ENCODE results near the gene MAP2K1.

MAP2K1 gene

GRCh38 chr15:66394472-66394871, 7.8 kb downstream of the MAP2K1 start:
- no peak for DNase-seq

GRCh38 chr15:66394915-66395314, 8.2 kb downstream of the MAP2K1 start:
- DNase-seq: no peak

GRCh38 chr15:66399276-66399675, 12.6 kb downstream of the MAP2K1 start:
- DNase-seq: no peak

GRCh38 chr15:66400351-66400774, 13.7 kb downstream of the MAP2K1 start:
- no peak for DNase-seq

- peak; percentile 32 for DNase-seq
These were observed 14.7 kb downstream of the MAP2K1 start for GRCh38 chr15:66401130-66402021.

GRCh38 chr15:66402761-66403284, 16.1 kb downstream of the MAP2K1 start:
- DNase-seq: no peak

GRCh38 chr15:66403323-66403722, 16.6 kb downstream of the MAP2K1 start:
- no peak for DNase-seq

GRCh38 chr15:66404122-66404521, 17.4 kb downstream of the MAP2K1 start:
- DNase-seq: no peak

- DNase-seq: no peak
These were observed 17.8 kb downstream of the MAP2K1 start for GRCh38 chr15:66404532-66404931.

GRCh38 chr15:66405007-66405406, 18.3 kb downstream of the MAP2K1 start:
- no peak for DNase-seq

GRCh38 chr15:66405615-66406014, 18.9 kb downstream of the MAP2K1 start:
- no peak for DNase-seq

GRCh38 chr15:66408254-66408653, 21.5 kb downstream of the MAP2K1 start:
- no peak for DNase-seq

- no peak for DNase-seq
These were observed 22.1 kb downstream of the MAP2K1 start for GRCh38 chr15:66408675-66409282.

GRCh38 chr15:66409565-66410108, 22.9 kb downstream of the MAP2K1 start:
- DNase-seq: no peak

- no peak for DNase-seq
These were observed 24.5 kb downstream of the MAP2K1 start for GRCh38 chr15:66411190-66411589.

- DNase-seq: no peak
These were observed 25.5 kb downstream of the MAP2K1 start for GRCh38 chr15:66412220-66412619.

GRCh38 chr15:66413579-66413978, 26.9 kb downstream of the MAP2K1 start:
- no peak for DNase-seq

GRCh38 chr15:66415360-66415759, 28.6 kb downstream of the MAP2K1 start:
- DNase-seq: no peak

GRCh38 chr15:66417736-66418135, 31.0 kb downstream of the MAP2K1 start:
- DNase-seq: no peak

GRCh38 chr15:66419471-66419870, 32.8 kb downstream of the MAP2K1 start:
- DNase-seq: no peak

- DNase-seq: no peak
These were observed 35.6 kb downstream of the MAP2K1 start for GRCh38 chr15:66422347-66422746.

- DNase-seq: no peak
These were observed 36.4 kb downstream of the MAP2K1 start for GRCh38 chr15:66423149-66423548.

GRCh38 chr15:66424963-66425612, 38.4 kb downstream of the MAP2K1 start:
- DNase-seq: no peak

All from NCI-H226 (cell line).